GM12875 (cell line): Measurements from ENCODE around the gene LGI4.

Experiments
- H3K4me3 ChIP-seq: one replicate; pipeline ENCODE4 v1.5.1; 2011; ENCODE audit warnings: low read depth, low read length, control low read depth
- CTCF ChIP-seq: IDR thresholded peaks from 2 replicates; pipeline ENCODE4 v1.5.1; 2011; ENCODE audit warnings: low read depth, mild to moderate bottlenecking, control low read depth, inconsistent platforms, low read length, moderate library complexity, borderline replicate concordance; ENCODE audit not compliant: insufficient read depth

LGI4 gene

GRCh38 chr19:35116072-35116801 lies 18.6 kb downstream of the LGI4 start:
- H3K4me3 ChIP-seq = no peak overlapping the region
- TF ChIP-seq CTCF = no peak

GRCh38 chr19:35115177-35115951 lies 19.5 kb downstream of the LGI4 start, which contains the start of gene FXYD3:
FXYD3 (plus strand) TSS chr19:35115823; CDS start chr19:35119377, 3,554 bp downstream.
- no peak for TF ChIP-seq CTCF
- H3K4me3 ChIP-seq = no peak within 1 kb of the TSS

DNA sequence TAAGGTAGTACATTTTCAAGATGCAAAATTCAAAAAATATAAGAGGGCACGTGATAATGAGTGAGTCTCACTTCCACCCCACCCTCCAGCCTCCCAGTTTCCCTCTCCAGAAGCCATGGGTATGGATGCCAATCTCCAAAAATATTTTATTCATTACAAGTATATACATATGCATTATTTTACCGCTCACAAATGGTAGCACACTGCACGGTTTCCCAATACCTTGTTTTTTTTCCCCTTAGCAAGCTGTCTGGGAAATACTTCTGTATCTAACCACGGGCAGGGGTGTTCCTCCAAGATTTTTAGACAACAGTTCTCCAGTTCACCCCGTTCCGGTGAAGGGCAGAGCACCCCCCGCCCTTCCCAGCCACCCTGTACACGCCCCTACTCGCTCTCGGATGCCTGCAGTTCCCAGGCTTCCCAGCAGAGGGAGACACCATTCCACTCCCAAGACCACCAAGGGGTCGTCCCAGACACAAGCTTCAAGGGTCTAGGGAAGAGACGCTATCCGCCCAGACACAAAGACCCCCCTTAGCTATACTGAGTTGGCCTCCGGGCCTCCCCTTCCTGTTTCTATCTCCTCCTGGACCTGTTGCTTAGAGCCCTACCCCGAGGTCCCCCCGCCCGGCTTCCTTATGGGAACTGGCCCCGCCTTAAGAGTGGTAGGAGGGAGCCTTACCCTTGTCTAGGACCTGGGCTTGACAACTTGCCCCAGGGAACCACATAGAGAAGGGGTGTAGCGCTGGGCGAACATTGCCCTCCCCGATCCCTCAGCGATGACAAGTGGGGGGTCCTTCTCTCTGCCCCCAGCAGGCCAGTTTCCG lies 20.3 kb downstream of the LGI4 start:
- H3K4me3 ChIP-seq = no peak overlapping the region
- peak; percentile 98 for TF ChIP-seq CTCF

DNA sequence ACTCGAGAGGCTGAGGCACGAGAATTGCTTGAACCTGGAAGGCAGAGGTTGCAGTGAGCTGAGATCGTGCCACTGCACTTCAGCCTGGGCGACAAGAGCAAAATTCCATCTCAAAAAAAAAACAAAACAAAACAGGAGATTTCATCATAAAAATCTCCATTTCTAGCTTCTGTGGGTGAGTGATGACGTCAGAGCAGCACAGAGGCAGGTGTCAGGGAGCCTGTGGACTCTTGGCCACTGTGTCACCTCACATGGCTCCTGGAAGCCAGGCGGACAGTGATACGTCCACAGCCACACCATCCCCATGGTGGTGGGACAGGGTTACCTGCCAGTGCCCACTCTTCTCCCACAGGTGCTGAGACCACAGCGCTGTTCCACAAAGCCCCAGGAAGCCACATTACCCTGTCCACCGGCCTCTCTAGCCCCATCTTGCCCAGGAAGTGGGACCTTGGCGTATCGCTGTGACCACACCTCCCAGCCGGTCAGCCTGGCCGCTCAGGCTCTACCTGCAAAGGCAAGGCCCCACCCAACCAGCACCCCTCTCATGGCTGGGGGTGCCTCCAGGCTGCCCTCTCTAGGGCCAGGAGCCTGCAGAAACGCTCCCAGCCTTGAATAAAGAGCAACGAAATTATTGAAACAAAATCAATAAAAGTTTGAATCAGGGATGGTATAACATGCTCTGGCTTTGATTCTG lies 21.7 kb downstream of the LGI4 start:
- H3K4me3 ChIP-seq = no peak overlapping the region
- TF ChIP-seq CTCF = no peak

- no peak for TF ChIP-seq CTCF
- H3K4me3 ChIP-seq = no peak overlapping the region
Observed at GRCh38 chr19:35110974-35111373, 23.9 kb downstream of the LGI4 start.

- no peak for TF ChIP-seq CTCF
Observed at GRCh38 chr19:35109395-35110112, 25.3 kb downstream of the LGI4 start.

More at GRCh38 chr19:35109395-35110112, 25.3 kb downstream of the LGI4 start:
- H3K4me3 ChIP-seq = no peak overlapping the region
